GM21528 (cell line): ENCODE data around the gene VAV3.

Experiments used
- ATAC-seq: cut with Tn5 transposase; IDR thresholded peaks from one replicate; pipeline ENCODE4 v1.9.1; 2021; ENCODE audit warnings: mild to moderate bottlenecking, moderate library complexity; ENCODE audit not compliant: unreplicated experiment, low FRiP score

Gene VAV3

DNA sequence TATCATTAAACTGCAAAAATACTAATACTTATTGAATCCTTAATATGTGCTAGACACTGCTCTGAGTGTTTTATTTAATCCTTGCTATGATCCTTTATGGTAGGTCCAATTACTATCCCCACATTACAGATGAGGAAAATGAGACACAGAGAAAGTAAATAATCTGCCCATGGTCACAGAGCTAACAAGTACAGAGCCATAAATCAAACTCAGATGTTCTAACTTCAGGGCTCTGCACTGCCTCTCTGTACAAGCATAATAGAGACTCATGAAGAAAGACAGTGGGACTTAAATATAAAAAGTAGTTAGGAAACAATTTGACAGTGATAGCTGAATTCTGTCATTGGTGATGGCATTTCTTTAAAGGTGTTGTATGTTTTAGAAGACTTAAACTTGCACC lies 346.4 kb downstream of the VAV3 start:
- no peak for ATAC-seq

- ATAC-seq: no peak
These were observed 347.1 kb downstream of the VAV3 start for GRCh38 chr1:107617921-107618320.

- ATAC-seq: no peak
These were observed 347.5 kb downstream of the VAV3 start for GRCh38 chr1:107617456-107617855.

DNA sequence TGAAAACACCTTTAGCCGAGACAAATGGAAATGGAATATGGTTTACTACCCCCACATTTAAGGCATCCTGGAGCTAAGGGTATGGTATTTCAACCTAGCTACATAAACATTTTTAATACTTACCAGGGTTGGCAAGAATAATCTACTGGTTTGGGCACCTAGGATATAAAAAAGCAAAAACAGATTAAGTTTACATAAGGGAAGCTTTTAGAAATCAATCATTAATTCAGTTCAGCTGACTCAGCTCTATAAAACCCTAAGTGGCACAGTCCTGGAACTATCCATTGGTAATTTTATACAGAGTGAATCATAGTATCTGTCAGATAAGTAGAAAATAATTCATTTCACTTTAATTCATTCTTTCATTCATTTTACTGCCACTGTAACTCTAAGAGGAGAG lies 355.2 kb downstream of the VAV3 start:
- ATAC-seq: no peak

DNA sequence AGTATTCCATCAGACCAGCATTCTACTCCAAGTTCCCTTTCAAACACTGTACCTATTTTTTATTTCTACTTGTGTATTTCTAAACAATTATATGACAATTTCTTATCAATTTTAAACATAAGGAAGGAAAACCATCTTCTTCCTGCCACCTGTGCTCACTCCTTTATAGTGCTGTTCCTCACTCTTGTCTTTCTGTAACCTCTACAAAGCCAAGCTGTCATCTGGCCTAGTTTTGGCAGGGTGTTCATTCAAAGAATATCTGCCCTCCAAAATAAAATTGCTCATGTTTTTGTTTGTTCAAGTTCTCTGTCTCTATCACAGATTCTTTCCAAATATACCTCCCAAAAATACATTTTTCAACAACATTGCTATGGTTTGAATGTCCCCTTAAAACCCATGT lies 360.2 kb downstream of the VAV3 start:
- ATAC-seq: no peak

- ATAC-seq: no peak
These were observed 364.3 kb downstream of the VAV3 start for GRCh38 chr1:107600607-107601160.

DNA sequence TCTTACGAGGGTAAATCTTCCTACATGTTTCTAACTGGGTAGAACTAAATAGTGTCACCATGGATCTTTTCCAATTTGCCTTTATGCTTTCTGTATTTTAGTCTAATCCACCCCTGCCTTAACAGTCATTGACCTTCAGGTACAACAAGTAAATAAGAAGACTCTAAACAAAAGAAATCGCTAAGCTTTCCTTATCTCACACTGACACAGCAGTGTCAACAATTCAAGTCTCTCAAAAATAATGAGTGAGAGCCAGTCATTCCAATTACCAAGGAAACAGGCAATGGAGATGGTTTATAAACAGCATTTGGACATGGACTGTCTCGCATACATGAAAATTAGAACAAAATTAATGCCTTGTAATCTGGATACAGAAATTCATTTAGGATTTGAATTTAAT lies 365.8 kb downstream of the VAV3 start:
- ATAC-seq: no peak

DNA sequence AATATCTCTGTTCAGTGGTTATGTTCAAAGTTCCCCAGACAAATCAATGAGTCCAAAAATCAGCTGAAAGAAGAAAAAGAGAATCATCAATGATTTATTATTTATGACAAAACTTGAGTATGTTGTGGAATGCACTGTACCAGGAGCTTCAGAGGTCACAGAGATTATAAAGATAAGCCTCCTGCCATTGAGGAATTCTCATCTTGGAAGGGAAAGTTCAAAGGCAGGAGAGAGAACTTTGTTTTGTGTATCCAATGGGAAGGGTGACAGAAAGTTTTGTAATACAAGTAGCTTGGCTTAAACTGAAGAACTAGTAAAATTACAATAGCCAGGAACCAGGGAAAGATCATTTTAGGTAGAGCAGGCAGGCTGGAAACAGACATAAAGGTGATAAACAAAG lies 367.7 kb downstream of the VAV3 start:
- ATAC-seq: no peak

GRCh38 chr1:107594536-107594935 lies 370.4 kb downstream of the VAV3 start:
- no peak for ATAC-seq

- ATAC-seq: no peak
These were observed 371.3 kb downstream of the VAV3 start for GRCh38 chr1:107593501-107594209.

DNA sequence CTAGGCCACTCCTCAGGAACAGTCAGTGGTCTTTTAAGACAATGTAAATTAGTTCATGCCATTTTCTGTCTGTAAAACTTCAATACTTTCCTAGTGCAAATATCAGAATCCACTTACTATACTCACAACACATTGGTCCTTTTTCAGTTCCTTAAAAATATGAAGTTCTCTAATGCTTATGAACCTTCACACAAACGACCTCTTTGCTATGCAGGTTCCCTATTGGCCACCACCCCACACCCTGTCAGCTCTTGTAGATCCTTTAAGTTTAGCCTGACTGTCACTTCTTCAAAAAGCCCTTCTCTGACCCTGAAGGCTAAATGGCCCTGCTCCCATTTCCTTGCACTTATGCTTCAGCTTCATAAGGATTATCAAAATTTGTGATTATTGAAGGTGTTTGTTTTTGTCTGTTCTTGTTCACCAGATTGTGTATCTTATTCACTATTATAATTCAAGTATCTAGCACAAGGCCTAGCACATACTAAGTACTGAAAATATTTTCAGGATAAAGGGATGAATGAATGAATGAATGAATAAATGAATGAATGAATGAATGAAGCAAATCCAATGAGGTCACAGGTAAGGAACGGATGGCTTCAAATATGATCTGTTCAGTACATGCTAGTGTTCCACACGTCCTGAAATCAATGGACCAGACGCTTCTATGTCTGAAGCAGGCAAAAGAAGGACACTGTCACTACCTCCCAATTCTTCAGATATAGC lies 373.9 kb downstream of the VAV3 start:
- peak; percentile 63 for ATAC-seq

- ATAC-seq: no peak
These were observed 374.9 kb downstream of the VAV3 start for GRCh38 chr1:107590087-107590486.

- ATAC-seq: no peak
These were observed 376.7 kb downstream of the VAV3 start for GRCh38 chr1:107588321-107588720.

GRCh38 chr1:107575226-107575625 lies 389.8 kb downstream of the VAV3 start:
- ATAC-seq: no peak

GRCh38 chr1:107574044-107574443 lies 390.9 kb downstream of the VAV3 start:
- no peak for ATAC-seq

GRCh38 chr1:107572674-107573211 lies 392.2 kb downstream of the VAV3 start:
- no peak for ATAC-seq

- no peak for ATAC-seq
These were observed 394.2 kb downstream of the VAV3 start for GRCh38 chr1:107570768-107571167.

GRCh38 chr1:107563441-107563840 lies 401.5 kb downstream of the VAV3 start:
- ATAC-seq: no peak

GRCh38 chr1:107559881-107560280 lies 405.1 kb downstream of the VAV3 start:
- ATAC-seq: no peak

- ATAC-seq: no peak
These were observed 407.9 kb downstream of the VAV3 start for GRCh38 chr1:107557095-107557494.

- ATAC-seq: no peak
These were observed 409.4 kb downstream of the VAV3 start for GRCh38 chr1:107555578-107555977.

GRCh38 chr1:107552781-107553180 lies 412.2 kb downstream of the VAV3 start:
- no peak for ATAC-seq
